Central memory CD4-positive, alpha-beta T cell (primary cell): ENCODE measurements around the gene MAP4K1.
"Not testable (repeated sequence)": the region's sequence is repeated elsewhere in the genome, so short reads cannot be mapped to it uniquely, and the experiment has no call there.

Experiments used
- DNase-seq: peaks from one replicate; pipeline ENCODE4 v3.0.0; 2022

The MAP4K1 gene

DNA sequence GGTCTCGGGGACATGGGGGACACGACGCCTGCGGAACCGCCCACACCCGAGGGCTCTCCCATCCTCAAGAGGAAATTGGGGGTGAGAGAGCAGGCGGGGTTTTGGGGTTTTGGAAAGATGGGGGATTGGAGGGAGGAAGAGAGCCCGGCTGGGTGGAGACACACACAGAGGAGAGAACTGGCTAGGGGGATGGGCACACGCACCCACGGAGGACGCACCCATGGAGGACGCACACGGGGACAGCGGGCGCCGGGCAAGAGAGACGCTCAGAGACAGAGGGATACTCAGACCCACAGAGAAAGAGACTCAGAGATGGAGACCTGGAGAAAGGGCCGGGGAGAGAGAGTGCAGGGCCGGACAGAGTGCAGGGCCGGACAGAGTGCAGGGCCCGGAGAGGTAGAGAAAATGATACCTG lies 52.1 kb downstream of the MAP4K1 start:
- no peak for DNase-seq

GRCh38 chr19:38564981-38565690 lies 52.6 kb downstream of the MAP4K1 start:
- no peak for DNase-seq

- no peak for DNase-seq
These were observed 54.3 kb downstream of the MAP4K1 start for GRCh38 chr19:38563475-38563874.

GRCh38 chr19:38562096-38562495 lies 55.7 kb downstream of the MAP4K1 start:
- DNase-seq = no peak

DNA sequence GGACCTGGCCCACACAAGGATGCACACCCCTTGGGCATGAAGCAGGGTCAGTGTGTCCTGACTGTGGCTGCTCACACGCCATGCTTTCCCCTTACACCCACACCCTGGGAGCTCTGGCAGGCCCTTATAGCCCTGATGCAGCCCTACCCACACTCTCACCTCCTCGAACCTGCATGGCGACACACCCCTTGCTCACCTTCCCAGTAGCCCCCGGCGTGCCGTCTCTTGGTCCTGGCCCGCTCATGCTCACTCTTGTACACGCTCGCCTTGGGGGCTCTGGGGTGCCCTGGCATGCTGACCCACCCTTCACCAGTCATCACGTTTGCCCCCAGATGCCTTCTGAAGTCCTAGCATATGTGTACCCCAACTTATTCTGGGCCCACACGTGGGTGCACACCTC lies 56.1 kb downstream of the MAP4K1 start:
- no peak for DNase-seq

DNA sequence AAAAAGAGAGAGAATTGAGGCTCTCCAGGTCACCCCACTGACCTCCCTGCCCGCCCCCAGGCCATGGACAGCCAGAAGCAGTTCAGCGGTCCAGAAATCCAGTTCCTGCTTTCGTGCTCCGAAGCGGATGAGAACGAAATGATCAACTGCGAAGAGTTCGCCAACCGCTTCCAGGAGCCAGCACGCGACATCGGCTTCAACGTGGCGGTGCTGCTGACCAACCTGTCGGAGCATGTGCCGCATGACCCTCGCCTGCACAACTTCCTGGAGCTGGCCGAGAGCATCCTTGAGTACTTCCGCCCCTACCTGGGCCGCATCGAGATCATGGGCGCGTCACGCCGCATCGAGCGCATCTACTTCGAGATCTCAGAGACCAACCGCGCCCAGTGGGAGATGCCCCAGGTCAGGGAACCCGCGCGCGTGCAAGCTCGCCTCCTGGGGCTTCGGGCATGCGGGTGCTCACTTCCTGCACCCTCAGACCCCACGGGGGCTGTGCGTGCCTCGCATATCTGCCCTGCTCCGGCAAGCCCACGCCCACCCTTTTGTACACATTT lies 56.6 kb downstream of the MAP4K1 start:
- no peak for DNase-seq

GRCh38 chr19:38559428-38560401 lies 58.0 kb downstream of the MAP4K1 start:
- peak; percentile 40 for DNase-seq

- DNase-seq = not testable (repeated sequence)
These were observed 58.8 kb downstream of the MAP4K1 start for GRCh38 chr19:38558933-38559332.

DNA sequence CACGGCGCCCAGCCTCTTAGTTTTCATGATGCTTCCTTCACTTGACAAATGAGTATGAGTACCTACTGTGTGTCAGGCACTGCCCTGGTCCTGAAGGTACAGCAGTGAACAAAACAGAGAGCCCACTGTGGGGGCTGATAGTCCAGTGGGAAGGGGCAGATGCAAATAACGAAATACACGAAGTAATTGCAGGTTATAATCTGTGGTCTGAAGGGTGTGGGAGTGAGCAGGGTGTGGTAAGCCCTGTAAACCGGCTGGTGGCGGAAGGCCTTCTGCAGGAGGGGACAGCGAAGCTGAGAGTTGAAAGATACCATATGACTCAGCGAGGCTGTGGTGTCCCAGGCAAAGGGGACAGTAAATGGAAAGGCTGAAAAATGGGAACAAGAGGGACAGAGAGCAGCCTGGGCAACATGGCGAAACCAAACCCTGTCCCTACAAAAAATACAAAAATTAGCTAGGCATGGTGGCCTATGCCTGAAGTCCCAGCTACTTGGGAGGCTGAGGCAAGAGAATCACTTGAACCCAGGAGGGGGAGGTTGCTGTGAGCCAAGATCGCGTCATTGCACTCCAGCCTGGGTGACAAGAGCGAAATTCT lies 60.5 kb downstream of the MAP4K1 start:
- no peak for DNase-seq

- no peak for DNase-seq
These were observed 61.1 kb downstream of the MAP4K1 start for GRCh38 chr19:38556521-38557174.

DNA sequence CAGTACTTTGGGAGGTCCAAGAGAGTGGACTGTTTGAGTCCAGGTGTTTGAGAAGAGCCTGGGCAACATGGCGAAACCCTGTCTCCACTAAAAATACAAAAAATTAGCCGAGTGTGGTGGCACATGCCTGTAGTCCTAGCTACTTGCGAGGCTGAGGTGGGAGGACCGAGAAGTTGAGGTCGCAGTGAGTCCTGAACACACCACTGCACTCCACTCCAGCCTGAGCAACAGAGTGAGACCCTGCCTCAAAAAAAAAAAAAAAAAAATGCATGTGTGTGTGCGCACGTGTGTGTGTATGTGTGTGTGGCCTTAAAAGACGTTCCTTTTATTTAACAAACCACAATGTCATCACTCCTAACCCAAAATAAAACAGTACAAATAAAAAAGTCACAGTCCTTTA lies 62.6 kb downstream of the MAP4K1 start:
- no peak for DNase-seq

DNA sequence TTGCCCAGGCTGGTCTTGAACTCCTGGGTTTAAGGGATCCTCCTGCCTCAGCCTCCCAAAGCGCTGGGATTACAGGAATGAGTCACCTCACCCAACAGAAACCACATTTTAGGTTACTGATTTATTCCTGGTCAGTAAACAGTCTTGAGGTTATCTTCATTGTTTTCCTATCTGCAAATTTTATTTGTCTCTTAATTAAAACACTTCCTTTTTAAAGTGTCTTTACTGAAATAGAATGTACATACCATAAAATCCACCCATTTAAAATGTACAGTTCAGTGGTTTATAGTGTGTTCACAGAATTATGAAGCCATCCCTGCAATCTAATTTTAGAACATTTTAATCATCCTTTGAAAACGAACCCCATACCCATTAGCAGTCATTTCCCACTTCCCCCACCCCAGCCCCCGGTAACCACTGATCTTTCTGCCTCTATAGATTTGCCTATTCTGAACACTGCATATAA lies 63.0 kb downstream of the MAP4K1 start:
- DNase-seq = no peak

GRCh38 chr19:38553239-38553638 lies 64.5 kb downstream of the MAP4K1 start:
- DNase-seq = not testable (repeated sequence)

DNA sequence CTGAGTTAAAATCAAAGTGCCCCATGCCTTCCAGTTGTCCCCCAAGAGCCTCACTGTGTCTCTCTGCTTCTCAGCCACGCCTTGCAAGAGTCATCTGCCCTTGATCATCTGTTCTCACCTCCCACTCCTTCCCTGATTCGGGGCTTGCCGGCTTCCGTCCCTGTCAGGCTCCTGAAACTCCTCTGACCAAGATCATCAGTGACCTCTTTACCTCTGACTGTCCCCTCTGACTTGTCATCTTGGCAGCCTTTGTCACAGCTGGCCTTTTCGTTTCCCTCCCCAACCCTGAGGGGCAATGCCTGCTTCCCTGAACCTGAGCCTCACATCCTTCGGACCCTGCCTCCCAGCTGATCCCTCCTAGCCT lies 66.3 kb downstream of the MAP4K1 start:
- DNase-seq = no peak

DNA sequence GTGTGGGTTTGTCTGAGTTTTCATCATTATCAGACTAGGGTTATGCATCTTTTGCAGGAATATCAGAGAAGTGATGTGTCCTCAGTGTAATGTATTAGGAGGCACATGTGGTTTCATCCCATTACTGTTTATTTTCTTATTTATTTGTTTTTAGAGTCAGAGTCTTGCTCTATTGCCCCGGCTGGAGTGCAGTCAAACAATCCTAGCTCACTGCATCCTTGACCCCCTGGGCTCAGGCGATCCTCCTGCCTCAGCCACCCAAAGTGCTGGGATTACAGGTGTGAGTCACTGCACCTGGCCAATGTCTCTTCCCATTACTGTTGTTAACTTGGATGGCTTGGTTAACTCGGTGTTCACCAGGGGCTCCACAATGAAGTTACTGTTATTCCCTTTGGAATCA lies 67.4 kb downstream of the MAP4K1 start:
- DNase-seq = no peak

DNA sequence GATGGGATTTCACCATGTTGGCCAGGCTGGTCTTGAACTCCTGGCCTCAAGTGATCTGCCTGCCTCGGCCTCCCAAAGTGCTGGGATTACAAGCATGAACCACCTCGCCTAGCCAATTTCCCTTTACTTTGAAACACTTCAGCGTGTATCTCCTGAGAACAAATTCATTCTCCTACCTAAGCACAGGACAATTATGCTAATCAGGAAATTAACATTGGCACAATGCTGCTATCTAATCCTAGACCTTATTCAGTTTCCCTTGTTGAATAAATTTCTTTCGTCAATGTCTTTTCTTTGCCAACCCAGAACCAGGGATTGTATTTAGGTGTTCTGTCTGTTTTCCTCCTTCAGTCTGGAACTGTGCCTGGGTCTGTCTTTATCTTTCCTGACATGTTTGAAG lies 67.8 kb downstream of the MAP4K1 start:
- no peak for DNase-seq

DNA sequence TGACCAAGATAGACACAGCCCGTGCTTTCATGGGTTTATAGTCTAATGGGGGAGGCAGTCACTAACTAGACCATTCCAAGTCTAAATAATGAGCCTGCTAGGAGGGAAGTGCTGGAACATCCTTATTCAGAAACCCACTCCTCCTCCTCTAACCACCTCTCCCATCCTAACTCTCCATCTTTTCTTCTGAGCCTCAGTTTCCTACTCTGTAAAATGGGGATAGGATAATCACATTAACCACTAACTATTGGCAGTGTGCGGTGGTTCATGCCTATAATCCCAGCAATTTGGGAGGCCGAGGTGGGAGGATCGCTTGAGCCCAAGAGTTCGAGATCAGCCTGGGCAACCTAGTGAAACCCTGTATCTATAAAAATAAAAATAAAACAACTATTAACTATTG lies 68.7 kb downstream of the MAP4K1 start:
- no peak for DNase-seq

- DNase-seq = no peak
These were observed 70.3 kb downstream of the MAP4K1 start for GRCh38 chr19:38547421-38547820.

GRCh38 chr19:38545596-38545995 lies 72.2 kb downstream of the MAP4K1 start:
- no peak for DNase-seq

- peak; percentile 56 for DNase-seq
These were observed 73.0 kb downstream of the MAP4K1 start for GRCh38 chr19:38544569-38545315.

DNA sequence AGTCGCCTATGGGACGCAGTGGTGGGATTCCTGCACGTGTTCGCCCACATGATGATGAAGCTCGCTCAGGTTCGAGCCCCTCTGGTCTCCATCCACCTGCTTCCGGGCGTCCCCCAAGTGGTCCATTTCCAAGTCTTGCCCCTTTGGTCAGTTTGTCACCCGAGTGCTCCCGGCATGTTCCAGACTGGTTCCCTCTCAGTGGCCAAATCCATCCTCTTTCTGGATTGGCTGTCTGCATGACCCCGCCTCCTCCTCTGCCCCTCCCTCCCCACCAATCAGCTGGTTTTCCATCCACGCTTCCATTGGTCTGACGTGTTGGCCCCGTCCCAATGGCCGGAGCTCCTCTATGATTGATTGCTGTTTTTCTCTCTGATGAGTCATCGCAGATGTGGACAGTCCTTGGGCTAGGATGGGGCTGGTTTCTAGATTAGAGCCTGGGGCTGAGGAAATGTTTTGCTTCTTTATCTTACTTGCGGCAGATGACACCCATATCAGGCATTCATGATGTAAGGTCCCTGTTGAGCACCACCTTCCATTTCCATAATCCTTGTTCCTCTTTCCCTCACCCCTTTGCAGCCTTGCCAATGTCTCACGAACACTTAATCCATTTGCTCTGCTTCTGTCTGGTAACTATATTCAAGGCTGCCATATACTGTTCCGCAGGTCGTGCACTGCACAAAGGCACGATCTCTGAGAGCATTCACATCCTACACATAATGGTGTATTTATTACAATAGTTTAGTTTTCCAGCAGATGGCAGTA lies 73.8 kb downstream of the MAP4K1 start:
- DNase-seq = no peak
